Mesothelial cell of epicardium (in vitro differentiated cells): ENCODE results near the gene GALNS. TPM values are rescaled to one million over a fixed set of nuclear protein-coding genes. Genes with fewer than 3 reads are reported as not detected.

Source experiments
- DNase-seq, 2 experiments: peaks; one replicate each; pipeline ENCODE4 v3.0.0; 2021; ENCODE audit warnings: low spot score in 2 of 2; ENCODE audit not compliant: unreplicated experiment in 2 of 2
- H3K27ac Mint-ChIP-seq: 2 replicates; pipeline ENCODE4 v1.8.0; 2021; ENCODE audit warnings: mixed read lengths
- H3K27me3 Mint-ChIP-seq: 2 replicates; pipeline ENCODE4 v1.8.0; 2021; ENCODE audit warnings: low read depth, mixed read lengths
- H3K36me3 Mint-ChIP-seq: 2 replicates; pipeline ENCODE4 v1.8.0; 2021; ENCODE audit warnings: mixed read lengths
- H3K4me1 Mint-ChIP-seq: 2 replicates; pipeline ENCODE4 v1.8.0; 2021; ENCODE audit warnings: mixed read lengths
- H3K4me3 Mint-ChIP-seq: 2 replicates; pipeline ENCODE4 v1.8.0; 2021; ENCODE audit warnings: mild to moderate bottlenecking, moderate library complexity, mixed read lengths
- H3K9me3 Mint-ChIP-seq: 2 replicates; pipeline ENCODE4 v1.8.0; 2021; ENCODE audit warnings: mixed read lengths
- total RNA-seq: library from RNA; stranded (reverse); gene quantifications from 3 replicates; pipeline ENCODE4 v1.2.1, GENCODE V29; 2021
- TF ChIP-seq, protein P1 (sequence below): fragments of 200-600 bp; sonication (generic); IDR thresholded peaks from one replicate; pipeline ENCODE4 v1.5.0; 2021; ENCODE audit warnings: antibody characterized with exemption; ENCODE audit not compliant: unreplicated experiment

GALNS gene
- total RNA-seq, 1 donor from 2014 or later: 42.4 TPM

DNA sequence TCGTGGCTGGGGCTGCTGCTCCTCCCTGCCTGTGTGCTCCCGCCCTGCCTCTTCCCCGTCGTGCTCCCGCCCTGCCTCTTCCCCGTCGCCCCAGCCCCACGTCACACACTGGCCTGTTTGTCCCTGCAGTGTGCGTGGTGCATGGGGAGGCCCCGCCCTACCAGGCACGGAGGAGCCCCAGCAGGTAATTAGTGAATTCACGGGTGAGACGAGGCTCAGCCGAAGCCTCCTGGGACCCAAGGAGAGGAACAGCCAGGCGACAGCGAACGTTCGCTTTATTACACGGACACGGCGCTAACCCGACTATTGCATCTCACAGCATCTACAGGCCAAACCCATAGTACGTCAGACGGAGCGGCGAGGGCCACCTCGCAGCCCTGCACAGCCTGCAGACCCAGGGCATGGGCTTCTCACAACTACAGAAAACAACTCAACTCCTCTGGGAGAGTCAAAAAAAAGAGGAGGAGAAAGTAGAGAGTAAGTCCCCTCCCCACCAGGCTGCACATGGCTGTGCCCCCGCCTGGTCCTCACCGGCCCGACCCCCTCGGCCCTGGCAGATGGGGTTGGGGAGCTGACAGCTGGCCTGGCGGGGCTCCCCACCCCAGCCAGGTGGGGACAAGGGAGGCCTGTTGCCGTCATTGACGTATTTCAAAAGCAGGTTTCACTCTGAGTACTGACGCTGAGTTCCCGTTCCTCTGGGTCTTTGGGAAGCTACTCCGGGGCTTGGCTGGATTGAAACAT lies 14.0 kb upstream of the GALNS start:
- peak overlapping the region; percentile 54 for H3K27ac Mint-ChIP-seq

DNA sequence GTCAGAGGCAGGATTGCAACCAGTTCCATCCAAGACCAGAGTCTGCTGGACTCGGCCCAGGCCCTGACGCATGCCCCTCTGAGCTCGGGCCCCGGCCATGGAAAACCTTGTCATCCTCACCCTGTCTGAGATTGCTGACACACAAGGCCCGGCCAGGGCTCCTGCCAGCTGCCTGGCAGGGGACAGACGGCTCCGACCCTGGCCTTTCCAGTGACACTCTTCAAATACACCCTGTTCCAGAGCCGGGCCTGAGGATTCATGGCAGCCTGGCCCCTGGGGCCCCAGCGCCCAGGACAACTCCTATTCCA lies 12.9 kb upstream of the GALNS start:
- Mint-ChIP-seq H3K27me3 (peaks cover 4% of the 10 kb centered on the region), H3K4me1 (peaks cover 8% of the 10 kb centered on the region), H3K36me3 (no peaks in the 10 kb centered on the region), H3K4me3 (no peak overlapping the region), H3K9me3 (no peaks in the 10 kb centered on the region), H3K27ac (no peak overlapping the region)
- TF ChIP-seq, protein P1, sequence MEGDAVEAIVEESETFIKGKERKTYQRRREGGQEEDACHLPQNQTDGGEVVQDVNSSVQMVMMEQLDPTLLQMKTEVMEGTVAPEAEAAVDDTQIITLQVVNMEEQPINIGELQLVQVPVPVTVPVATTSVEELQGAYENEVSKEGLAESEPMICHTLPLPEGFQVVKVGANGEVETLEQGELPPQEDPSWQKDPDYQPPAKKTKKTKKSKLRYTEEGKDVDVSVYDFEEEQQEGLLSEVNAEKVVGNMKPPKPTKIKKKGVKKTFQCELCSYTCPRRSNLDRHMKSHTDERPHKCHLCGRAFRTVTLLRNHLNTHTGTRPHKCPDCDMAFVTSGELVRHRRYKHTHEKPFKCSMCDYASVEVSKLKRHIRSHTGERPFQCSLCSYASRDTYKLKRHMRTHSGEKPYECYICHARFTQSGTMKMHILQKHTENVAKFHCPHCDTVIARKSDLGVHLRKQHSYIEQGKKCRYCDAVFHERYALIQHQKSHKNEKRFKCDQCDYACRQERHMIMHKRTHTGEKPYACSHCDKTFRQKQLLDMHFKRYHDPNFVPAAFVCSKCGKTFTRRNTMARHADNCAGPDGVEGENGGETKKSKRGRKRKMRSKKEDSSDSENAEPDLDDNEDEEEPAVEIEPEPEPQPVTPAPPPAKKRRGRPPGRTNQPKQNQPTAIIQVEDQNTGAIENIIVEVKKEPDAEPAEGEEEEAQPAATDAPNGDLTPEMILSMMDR: no peak
- DNase-seq: no peak

More for the DNA sequence above, 14.0 kb upstream of the GALNS start:
- TF ChIP-seq, protein P1: no peak
- no peak overlapping the region for H3K4me3 Mint-ChIP-seq
- H3K36me3 Mint-ChIP-seq: no peaks in the 10 kb centered on the region
- H3K9me3 Mint-ChIP-seq: no peaks in the 10 kb centered on the region
- peaks cover 4% of the 10 kb centered on the region for H3K27me3 Mint-ChIP-seq
- DNase-seq: no peak
- peaks cover 8% of the 10 kb centered on the region for H3K4me1 Mint-ChIP-seq

DNA sequence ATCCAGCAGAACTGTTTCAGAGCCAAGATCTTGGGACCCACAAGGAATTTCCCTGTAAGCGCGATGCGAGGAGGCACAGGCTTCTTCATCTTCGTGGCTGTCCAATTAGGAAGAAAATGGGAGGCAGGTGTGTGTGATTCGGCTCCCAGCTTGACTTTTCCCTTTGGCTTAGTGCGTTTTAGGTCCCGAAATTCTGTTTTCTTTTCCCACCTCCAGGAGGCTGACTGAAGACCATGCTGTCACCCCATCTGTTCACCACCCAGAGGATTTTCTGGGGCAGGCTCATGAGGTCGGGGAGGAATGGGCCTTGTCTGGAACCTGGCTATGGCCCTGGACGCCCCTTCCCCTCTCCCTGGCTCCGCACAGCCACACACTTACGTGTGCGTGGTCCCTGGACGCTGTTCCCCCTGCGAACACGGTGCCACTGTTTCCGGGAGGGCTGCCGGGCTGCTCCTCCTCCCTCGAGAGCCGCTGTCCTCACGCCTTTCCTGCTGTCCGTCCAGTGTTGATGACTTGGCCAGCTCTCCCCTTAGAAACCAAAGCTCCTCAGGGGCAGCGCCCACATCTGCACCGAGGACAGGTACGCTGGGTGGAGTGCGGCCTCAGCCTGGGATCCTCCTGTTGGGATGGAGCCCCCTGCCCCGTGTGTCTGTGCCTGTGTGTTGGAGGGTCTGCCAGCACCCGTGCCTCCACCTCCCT lies 12.4 kb upstream of the GALNS start:
- Mint-ChIP-seq H3K4me3 (no peak overlapping the region), H3K9me3 (no peaks in the 10 kb centered on the region), H3K27me3 (peaks cover 4% of the 10 kb centered on the region), H3K27ac (no peak overlapping the region), H3K36me3 (no peaks in the 10 kb centered on the region), H3K4me1 (peaks cover 8% of the 10 kb centered on the region)
- DNase-seq: no peak
- TF ChIP-seq, protein P1: no peak

DNA sequence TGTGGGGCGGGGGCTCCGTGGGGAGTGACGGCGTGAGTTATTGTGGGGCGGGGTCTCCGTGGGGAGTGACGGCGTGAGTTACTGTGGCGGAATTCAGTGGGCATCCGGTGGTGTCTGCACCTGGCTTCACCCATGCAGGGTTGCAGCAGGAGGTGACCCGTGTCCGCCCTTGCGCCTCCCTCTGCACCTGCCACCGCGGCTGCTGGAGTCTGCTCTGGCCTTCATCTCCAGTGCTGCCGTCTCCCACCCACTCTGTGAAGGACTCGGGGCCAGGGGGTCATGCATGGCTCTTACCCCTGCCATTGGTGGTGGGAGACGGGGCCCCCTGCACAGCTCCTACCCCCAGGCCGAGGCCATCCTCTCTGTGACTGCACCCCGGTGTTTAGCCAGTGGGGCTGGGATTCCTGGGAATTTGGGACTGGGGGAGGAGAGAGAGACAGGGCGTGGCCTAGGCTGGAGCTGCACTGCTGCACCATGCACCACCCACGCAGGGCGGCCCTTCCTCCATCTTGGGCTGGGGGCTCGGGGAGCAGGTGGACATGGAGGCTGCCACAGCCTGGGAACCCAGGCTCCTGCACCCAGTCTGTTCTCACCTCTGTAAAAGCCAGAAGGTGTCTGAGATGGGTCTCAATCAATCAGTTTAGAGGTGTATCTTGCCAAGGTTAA lies 11.0 kb upstream of the GALNS start:
- TF ChIP-seq, protein P1: no peak
- Mint-ChIP-seq H3K4me3 (no peak overlapping the region), H3K36me3 (peaks cover 1% of the 10 kb centered on the region), H3K9me3 (no peaks in the 10 kb centered on the region), H3K27me3 (peaks cover 4% of the 10 kb centered on the region), H3K27ac (no peak overlapping the region), H3K4me1 (peaks cover 8% of the 10 kb centered on the region)
- DNase-seq: no peak

DNA sequence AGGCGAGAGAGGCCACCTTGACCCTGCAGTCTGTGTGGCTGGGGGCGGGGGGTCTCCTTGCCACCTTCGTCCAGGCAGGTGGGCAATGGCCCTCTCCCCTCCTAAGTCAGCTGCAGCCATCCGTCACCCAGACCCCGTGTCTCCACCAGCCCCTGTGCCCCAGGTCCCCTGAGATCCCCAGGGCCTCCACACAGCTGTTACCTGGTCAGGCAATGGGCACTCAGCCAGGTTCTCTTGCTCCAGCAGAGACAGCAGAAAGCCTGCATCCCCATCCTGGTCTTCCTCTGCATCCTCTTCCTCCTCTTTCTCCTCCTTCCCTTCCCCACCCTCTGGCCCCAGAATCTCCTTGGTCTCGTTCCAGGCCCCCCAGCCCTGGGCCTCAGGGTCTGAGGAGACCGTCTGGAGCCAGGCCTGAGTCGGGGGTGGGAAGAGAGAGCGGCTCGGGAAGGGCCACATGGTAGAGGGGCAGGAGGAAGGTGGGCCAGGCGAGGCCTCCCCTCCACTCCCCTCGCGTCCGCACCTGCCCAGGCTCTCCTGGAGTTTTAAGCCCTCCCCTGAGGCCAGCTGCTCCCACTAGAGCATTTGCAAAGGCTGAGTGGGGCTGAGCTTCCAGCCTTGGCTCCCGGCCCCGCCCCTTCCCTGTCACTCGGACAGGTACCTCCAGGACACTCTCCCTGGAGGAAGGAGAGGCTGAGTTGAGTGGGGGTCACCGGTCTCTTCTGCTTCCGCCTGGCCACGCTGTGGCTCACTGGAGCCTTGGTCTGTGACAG lies 9.6 kb upstream of the GALNS start, which contains the start of gene PABPN1L:
Gene PABPN1L (minus strand): TSS at position 510 of the 770 bp plus-strand sequence. CDS start 54 bp downstream, at position 456.
- Mint-ChIP-seq H3K27me3 (peaks cover 4% of the 10 kb centered on the region), H3K9me3 (no peaks in the 10 kb centered on the region), H3K27ac (no peak within 1 kb of the TSS), H3K4me3 (no peak within 1 kb of the TSS), H3K4me1 (peaks cover 7% of the 10 kb centered on the region), H3K36me3 (peaks cover 6% of the 10 kb centered on the region)
- TF ChIP-seq, protein P1: no peak
- no peak for DNase-seq
